Psoas muscle (tissue), 8 donors: ENCODE results near the gene GRID2. TPM values are rescaled to one million over a fixed set of nuclear protein-coding genes. Genes with fewer than 3 reads are reported as not detected.

Source experiments
- ATAC-seq, 4 donors: fragments of 200-7000 bp; cut with Tn5 transposase; one replicate each; pipeline ENCODE4 v1.9.1; 2020; ENCODE audit warnings: moderate library complexity in 3 of 4, mild to moderate bottlenecking in 2 of 4
- DNase-seq, 2 donors: peaks; one replicate each; pipeline ENCODE4 v3.0.0-alpha.2; 2020
- H3K27ac ChIP-seq: fragments of 200-600 bp; one replicate; pipeline ENCODE4 v1.8.0; 2022
- H3K27me3 ChIP-seq, 3 donors: fragments of 200-600 bp in 1 of 3; one replicate each; pipeline versions ENCODE4 v1.6.1 to v1.8.0; 2013 to 2022; ENCODE audit warnings: low read length in 2 of 3, mild to moderate bottlenecking in 2 of 3, moderate library complexity in 1 of 3; ENCODE audit not compliant: insufficient read depth in 3 of 3
- H3K36me3 ChIP-seq, 2 donors: fragments of 200-600 bp in 1 of 2; one replicate each; pipeline versions ENCODE4 v1.6.1 to v1.8.0; 2013 to 2022; ENCODE audit warnings: low read depth in 1 of 2, mild to moderate bottlenecking in 1 of 2, moderate library complexity in 1 of 2; ENCODE audit not compliant: insufficient read depth in 1 of 2
- H3K4me1 ChIP-seq: fragments of 200-600 bp; one replicate; pipeline ENCODE4 v1.8.0; 2022
- H3K4me3 ChIP-seq: fragments of 200-600 bp; one replicate; pipeline ENCODE4 v1.8.0; 2022; ENCODE audit warnings: mild to moderate bottlenecking
- H3K9me3 ChIP-seq: fragments of 200-600 bp; one replicate; pipeline ENCODE4 v1.8.0; 2022
- WGBS, 3 donors: extraction: QIAGEN DNeasy Blood & Tissue Kit; methylation state at CpG; one replicate each; pipeline versions ENCODE4 v1.1.6 to v1.1.7; 2013; 5-methylcytosine and 5-hydroxymethylcytosine counted together
- intact Hi-C, 2 donors: fragments of 100-400 bp; cut with DNase I; formaldehyde crosslinking; loops; one replicate each; pipeline versions ENCODE4 v1.11.0 to v1.14.2; 2022
- polyA plus RNA-seq, 3 donors: library from polyadenylated mRNA; stranded (reverse); fragments of 200-250 nt; gene quantifications; one replicate each; pipeline ENCODE4 v1.2.3, GENCODE V29; 2013
- total RNA-seq, 4 donors: library from RNA; stranded (reverse); fragmentation: NEBNext Ultra II Directional in 2 of 4; extraction: Animal tissue kit (Norgen Biotek cat#: 25700) in 2 of 4; gene quantifications; one replicate each; pipeline versions ENCODE4 v1.2.1 to v1.2.4, GENCODE V29; 2021 to 2023
- TF ChIP-seq, protein P1 (sequence below): fragments of 200-600 bp; IDR thresholded peaks from one replicate; pipeline ENCODE4 v1.8.0; 2022; ENCODE audit warnings: antibody characterized with exemption
- donor health status: healthy with polysubstance abuse.
- donor health status: DM: no; HTN: no; CAD: no; lungs with moderate emphysema.
- donor health status: Bipolar disorder and iron deficiency.
- donor health status: healthy.
- donor health status: DM: yes; HTN: yes; CAD: no.
- donor health status: DM: no; HTN: no; CAD: no.
- donor health status: DM: no; HTN: no; CAD: no.
- donor health status: DM: yes; HTN: yes; CAD: no.

GRID2 gene
- total and polyA plus RNA-seq, 7 donors: not detected

DNA sequence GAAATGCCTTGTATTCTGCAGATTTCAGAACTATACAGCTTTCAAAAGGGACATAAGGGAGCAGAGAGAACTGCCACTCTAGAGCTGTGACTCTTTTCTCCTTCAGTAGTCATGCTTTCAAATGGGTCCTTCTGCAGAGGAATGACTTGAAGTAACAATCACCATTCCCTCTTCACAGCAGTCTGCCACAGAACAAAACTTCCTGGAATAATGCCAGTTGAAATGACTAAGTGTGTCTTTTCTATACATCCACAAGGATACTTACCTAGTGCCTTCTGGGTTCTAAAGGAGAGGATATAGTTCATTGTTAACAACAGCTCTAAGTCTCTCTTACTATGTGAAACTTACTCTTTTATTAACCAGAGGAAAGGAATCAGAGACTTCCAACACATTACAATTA is 1009.4 kb downstream of the GRID2 start:
- Histone ChIP-seq H3K4me3 (no peak overlapping the region), H3K4me1 (no peaks in the 10 kb centered on the region), H3K27ac (no peak overlapping the region), H3K27me3 (no peaks in the 10 kb centered on the region), H3K36me3 (no peaks in the 10 kb centered on the region), H3K9me3 (no peaks in the 10 kb centered on the region)
- TF ChIP-seq, protein P1, sequence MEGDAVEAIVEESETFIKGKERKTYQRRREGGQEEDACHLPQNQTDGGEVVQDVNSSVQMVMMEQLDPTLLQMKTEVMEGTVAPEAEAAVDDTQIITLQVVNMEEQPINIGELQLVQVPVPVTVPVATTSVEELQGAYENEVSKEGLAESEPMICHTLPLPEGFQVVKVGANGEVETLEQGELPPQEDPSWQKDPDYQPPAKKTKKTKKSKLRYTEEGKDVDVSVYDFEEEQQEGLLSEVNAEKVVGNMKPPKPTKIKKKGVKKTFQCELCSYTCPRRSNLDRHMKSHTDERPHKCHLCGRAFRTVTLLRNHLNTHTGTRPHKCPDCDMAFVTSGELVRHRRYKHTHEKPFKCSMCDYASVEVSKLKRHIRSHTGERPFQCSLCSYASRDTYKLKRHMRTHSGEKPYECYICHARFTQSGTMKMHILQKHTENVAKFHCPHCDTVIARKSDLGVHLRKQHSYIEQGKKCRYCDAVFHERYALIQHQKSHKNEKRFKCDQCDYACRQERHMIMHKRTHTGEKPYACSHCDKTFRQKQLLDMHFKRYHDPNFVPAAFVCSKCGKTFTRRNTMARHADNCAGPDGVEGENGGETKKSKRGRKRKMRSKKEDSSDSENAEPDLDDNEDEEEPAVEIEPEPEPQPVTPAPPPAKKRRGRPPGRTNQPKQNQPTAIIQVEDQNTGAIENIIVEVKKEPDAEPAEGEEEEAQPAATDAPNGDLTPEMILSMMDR: no peak
- ATAC-seq (no peak), DNase-seq (no peak)
- intact Hi-C loops: no loop called here

DNA sequence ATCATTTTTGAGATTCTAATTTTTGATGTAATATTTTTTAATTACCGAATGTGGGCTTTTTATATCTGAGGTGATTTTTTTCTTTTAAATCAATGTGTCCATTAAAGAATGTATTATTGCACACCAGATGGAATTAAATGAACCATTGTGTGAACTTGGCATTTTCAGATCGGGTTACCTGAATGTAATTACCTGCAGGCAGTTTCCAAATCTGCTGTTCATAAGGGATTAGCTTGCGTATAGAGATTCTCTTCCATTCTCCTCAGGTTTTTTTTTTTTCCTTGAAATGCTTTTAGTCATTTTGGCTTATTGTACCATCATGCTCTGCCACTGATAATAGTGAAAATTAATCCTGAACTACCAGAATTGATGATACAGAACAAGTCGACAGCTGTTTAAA is 1013.3 kb downstream of the GRID2 start:
- H3K4me1 ChIP-seq: no peaks in the 10 kb centered on the region
- intact Hi-C loops: no loop called here
- no peaks in the 10 kb centered on the region for H3K36me3 ChIP-seq
- no peak overlapping the region for H3K27ac ChIP-seq
- TF ChIP-seq, protein P1: no peak
- DNase-seq (no peak), ATAC-seq (no peak)
- no peak overlapping the region for H3K4me3 ChIP-seq
- no peaks in the 10 kb centered on the region for H3K9me3 ChIP-seq
- WGBS, 3 donors: 55 to 72% (median 68%) methylated on average over 4 of the region's 4 CpGs
- H3K27me3 ChIP-seq: no peaks in the 10 kb centered on the region

DNA sequence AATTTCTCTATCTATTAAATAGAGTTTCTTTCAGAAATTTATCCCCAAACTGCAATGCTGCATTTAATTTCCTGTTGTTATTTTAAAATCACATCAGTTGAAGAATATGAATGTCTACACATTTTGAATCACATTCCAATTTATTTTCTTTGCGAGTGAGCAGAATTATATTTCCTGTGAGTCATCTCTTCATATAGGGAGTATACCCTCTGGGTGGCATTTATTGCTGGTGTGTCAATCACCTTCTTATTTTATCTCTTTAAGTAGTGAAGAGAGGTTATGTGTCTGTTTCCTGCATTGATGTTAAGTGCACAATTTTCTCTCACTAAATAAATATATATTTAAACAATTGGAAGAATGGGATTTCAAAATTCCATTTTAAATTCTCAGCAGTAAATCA is 1013.8 kb downstream of the GRID2 start:
- DNase-seq: no peak
- intact Hi-C loops: no loop called here
- Histone ChIP-seq H3K36me3 (no peaks in the 10 kb centered on the region), H3K4me3 (no peak overlapping the region), H3K27me3 (no peaks in the 10 kb centered on the region), H3K4me1 (no peaks in the 10 kb centered on the region), H3K9me3 (no peaks in the 10 kb centered on the region), H3K27ac (no peak overlapping the region)
- ATAC-seq: no peak
- TF ChIP-seq, protein P1: no peak
- 64 to 74% (median 65%) methylated on average over 1 of the region's 1 CpG for WGBS, 3 donors

DNA sequence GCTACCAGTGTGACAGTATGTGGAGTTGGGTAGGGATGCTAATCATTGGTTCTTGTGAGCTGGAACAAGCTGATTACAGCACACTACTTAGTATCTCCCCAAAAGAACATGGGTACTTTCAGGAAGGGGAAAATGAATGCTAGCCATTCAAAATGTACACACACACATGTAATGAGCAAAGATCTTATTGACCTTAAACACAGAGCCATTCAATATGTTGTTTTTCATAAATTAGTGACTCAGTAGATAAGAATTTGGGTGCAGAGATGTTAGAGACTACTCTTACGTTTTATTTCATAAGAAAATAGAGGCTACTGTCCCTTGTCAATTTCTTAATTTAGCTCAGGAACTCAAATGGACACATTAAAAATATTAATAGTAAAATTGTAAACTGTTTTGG is 1015.3 kb downstream of the GRID2 start:
- Histone ChIP-seq H3K4me3 (no peak overlapping the region), H3K9me3 (no peaks in the 10 kb centered on the region), H3K4me1 (no peaks in the 10 kb centered on the region), H3K36me3 (no peaks in the 10 kb centered on the region), H3K27ac (no peak overlapping the region), H3K27me3 (no peaks in the 10 kb centered on the region)
- 52 to 65% (median 54%) methylated on average over 1 of the region's 1 CpG for WGBS, 3 donors
- intact Hi-C loops: no loop called here
- TF ChIP-seq, protein P1: no peak
- DNase-seq (no peak), ATAC-seq (no peak)

DNA sequence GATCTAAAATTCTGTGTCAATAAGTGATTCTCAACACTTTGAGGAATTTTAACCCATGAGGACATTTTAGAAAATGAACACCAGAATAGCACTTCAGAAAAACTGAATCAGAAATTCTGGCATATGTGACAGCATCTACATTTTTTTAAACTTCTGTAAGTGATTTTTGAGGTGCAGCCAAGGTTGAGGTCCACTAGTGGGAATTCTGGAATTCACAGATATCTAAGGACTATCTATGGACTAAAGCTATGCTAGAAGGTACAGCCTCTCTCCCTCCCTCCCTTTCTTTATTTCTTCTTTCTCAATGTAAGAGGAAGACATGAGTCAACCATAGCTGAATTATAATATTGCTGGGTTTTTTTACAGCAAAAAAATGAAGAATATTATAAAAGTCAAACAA is 1016.6 kb downstream of the GRID2 start:
- ATAC-seq (no peak), DNase-seq (no peak)
- Histone ChIP-seq H3K4me3 (no peak overlapping the region), H3K27ac (no peak overlapping the region), H3K9me3 (no peaks in the 10 kb centered on the region), H3K36me3 (no peaks in the 10 kb centered on the region), H3K4me1 (no peaks in the 10 kb centered on the region), H3K27me3 (no peaks in the 10 kb centered on the region)
- TF ChIP-seq, protein P1: no peak
- intact Hi-C loops: no loop called here
